PC-9 (cell line): Measurements from ENCODE around the gene HBG2. TPM values are rescaled to one million over a fixed set of nuclear protein-coding genes. Genes with fewer than 3 reads are reported as not detected.

ENCODE experiments used
- BruUV-seq: library from RNA; stranded (reverse); fragments of 400-500 nt; replicated peaks from 2 replicates; lab custom pipeline; 2021; lab: Mats Ljungman, UMichigan
- CTCF ChIA-PET: fragments of 300-600 bp; sonication (Branson Sonifier 250); formaldehyde crosslinking; loops from one replicate; lab custom pipeline; 2022; ENCODE audit warnings: antibody characterized with exemption; lab: Charles Lee
- POLR2A ChIA-PET: fragments of 300-600 bp; sonication (Branson Sonifier 250); formaldehyde crosslinking; loops from one replicate; lab custom pipeline; 2022; ENCODE audit warnings: antibody characterized with exemption; ENCODE audit not compliant: unreplicated experiment; lab: Charles Lee
- DNase-seq, 2 experiments: peaks; one replicate each; pipeline versions ENCODE4 v3.0.0 to v3.0.0-alpha.2; 2015 to 2022; ENCODE audit warnings: mixed read lengths in 1 of 2
- H2AFZ ChIP-seq: fragments of 200-600 bp; sonication (generic); 2 replicates; pipeline ENCODE4 v1.8.1; 2017; ENCODE audit warnings: antibody characterized with exemption
- H3F3A ChIP-seq: fragments of 200-600 bp; sonication (generic); 2 replicates; pipeline ENCODE4 v1.8.1; 2017; ENCODE audit warnings: antibody characterized with exemption, mild to moderate bottlenecking, low read depth; ENCODE audit not compliant: insufficient read depth
- H3K27ac ChIP-seq: fragments of 200-600 bp; sonication (generic); 2 replicates; pipeline ENCODE4 v1.6.1; 2016; ENCODE audit warnings: mixed run types
- H3K27me3 ChIP-seq: fragments of 200-600 bp; sonication (generic); 2 replicates; pipeline ENCODE4 v1.6.1; 2016; ENCODE audit warnings: low read depth, mixed run types; ENCODE audit not compliant: insufficient read depth
- H3K36me3 ChIP-seq: fragments of 200-600 bp; sonication (generic); 2 replicates; pipeline ENCODE4 v1.6.1; 2016; ENCODE audit warnings: low read depth, mixed run types
- H3K4me1 ChIP-seq: fragments of 200-600 bp; sonication (generic); replicated peaks from 2 replicates; pipeline ENCODE4 v1.6.1; 2016; ENCODE audit warnings: mixed run types; ENCODE audit not compliant: insufficient read depth
- H3K4me2 ChIP-seq: fragments of 200-600 bp; sonication (generic); 2 replicates; pipeline ENCODE4 v1.6.1; 2017; ENCODE audit warnings: mixed run types
- H3K4me3 ChIP-seq: fragments of 200-600 bp; sonication (generic); 2 replicates; pipeline ENCODE4 v1.6.1; 2016; ENCODE audit warnings: mixed run types
- H3K79me2 ChIP-seq: fragments of 200-600 bp; sonication (generic); 2 replicates; pipeline ENCODE4 v1.6.1; 2017; ENCODE audit warnings: low read depth, mixed run types
- H3K9me2 ChIP-seq: fragments of 200-600 bp; sonication (generic); 2 replicates; pipeline ENCODE4 v1.8.1; 2017; ENCODE audit warnings: mild to moderate bottlenecking; ENCODE audit not compliant: insufficient read depth
- H3K9me3 ChIP-seq: fragments of 200-600 bp; sonication (generic); 2 replicates; pipeline ENCODE4 v1.8.1; 2016; ENCODE audit warnings: low read depth; ENCODE audit not compliant: insufficient read depth
- H4K20me1 ChIP-seq: fragments of 200-600 bp; sonication (generic); 2 replicates; pipeline ENCODE4 v1.8.1; 2017; ENCODE audit not compliant: insufficient read depth
- CTCF ChIP-seq: fragments of 200-600 bp; sonication (generic); conservative IDR thresholded peaks from 2 replicates; pipeline ENCODE4 v1.6.1; 2017; ENCODE audit warnings: mixed run types, antibody characterized with exemption, mild to moderate bottlenecking, moderate library complexity
- EZH2 ChIP-seq: fragments of 200-600 bp; sonication (generic); IDR thresholded peaks from 2 replicates; pipeline ENCODE4 v1.8.0; 2017; ENCODE audit warnings: antibody characterized with exemption, low read depth
- intact Hi-C: fragments of 100-400 bp; cut with micrococcal nuclease; formaldehyde crosslinking; loops from one replicate; pipeline ENCODE4 v1.10.0; 2022; ENCODE audit not compliant: unreplicated experiment
- total RNA-seq: library from RNA; stranded (reverse); gene quantifications from 2 replicates; pipeline ENCODE4 v1.2.3, GENCODE V29; 2021

HBG2 gene
- total RNA-seq, 1 experiment from 2014 or later, result not detected

GRCh38 chr11:5223146-5223545, 31.4 kb downstream of the HBG2 start:
- no peak for DNase-seq
- no peak for TF ChIP-seq CTCF
- TF ChIP-seq EZH2, result no peak
- intact Hi-C loops, result no loop called here
- no peaks in the 10 kb centered on the region for H3K4me1 ChIP-seq
- H3F3A ChIP-seq, result no peaks in the 10 kb centered on the region
- no peaks in the 10 kb centered on the region for H3K36me3 ChIP-seq
- no peaks in the 10 kb centered on the region for H3K9me2 ChIP-seq
- H3K79me2 ChIP-seq, result no peaks in the 10 kb centered on the region
- BruUV-seq, result no TSS peak
- no peaks in the 10 kb centered on the region for H3K9me3 ChIP-seq
- H3K27me3 ChIP-seq, result no peaks in the 10 kb centered on the region
- POLR2A ChIA-PET, result no interaction called here
- no peak overlapping the region for H2AFZ ChIP-seq
- H3K27ac ChIP-seq, result no peak overlapping the region
- no peak overlapping the region for H3K4me3 ChIP-seq
- H3K4me2 ChIP-seq, result no peak overlapping the region
- no peaks in the 10 kb centered on the region for H4K20me1 ChIP-seq
- CTCF ChIA-PET, result no interaction called here

- Histone ChIP-seq H2AFZ (no peak overlapping the region), H3K4me1 (no peaks in the 10 kb centered on the region), H3K4me3 (no peak overlapping the region), H3K27ac (no peak overlapping the region), H3K9me2 (no peaks in the 10 kb centered on the region), H3K27me3 (no peaks in the 10 kb centered on the region), H3F3A (no peaks in the 10 kb centered on the region), H3K4me2 (no peak overlapping the region), H3K79me2 (no peaks in the 10 kb centered on the region), H4K20me1 (no peaks in the 10 kb centered on the region), H3K36me3 (no peaks in the 10 kb centered on the region), H3K9me3 (no peaks in the 10 kb centered on the region)
- ChIA-PET POLR2A (no interaction called here), CTCF (no interaction called here)
- TF ChIP-seq EZH2 (no peak), CTCF (no peak)
- no TSS peak for BruUV-seq
- no peak for DNase-seq
- intact Hi-C loops, result no loop called here
These were observed 44.1 kb downstream of the HBG2 start for GRCh38 chr11:5210376-5210885.

GRCh38 chr11:5204787-5205186, 49.8 kb downstream of the HBG2 start:
- H4K20me1 ChIP-seq, result no peaks in the 10 kb centered on the region
- H3K4me1 ChIP-seq, result no peaks in the 10 kb centered on the region
- no peaks in the 10 kb centered on the region for H3K9me3 ChIP-seq
- H3K9me2 ChIP-seq, result no peaks in the 10 kb centered on the region
- H3K4me3 ChIP-seq, result no peak overlapping the region
- DNase-seq, result peak in 1 of 2 experiments; percentile 1
- no peak overlapping the region for H3K27ac ChIP-seq
- H3K79me2 ChIP-seq, result no peaks in the 10 kb centered on the region
- no peaks in the 10 kb centered on the region for H3F3A ChIP-seq
- ChIA-PET POLR2A (no interaction called here), CTCF (no interaction called here)
- BruUV-seq, result no TSS peak
- H3K4me2 ChIP-seq, result no peak overlapping the region
- H3K36me3 ChIP-seq, result no peaks in the 10 kb centered on the region
- H3K27me3 ChIP-seq, result no peaks in the 10 kb centered on the region
- intact Hi-C loops, result loop anchor here (1.0 to 2.0 kb wide), 3 partner anchors 87 to 604 kb away; partner anchors contain the start of gene OR52N2
- no peak overlapping the region for H2AFZ ChIP-seq
- TF ChIP-seq EZH2, result no peak
- TF ChIP-seq CTCF, result peak; percentile 66
